Activated CD4-positive, alpha-beta T cell treated with anti-CD3 and anti-CD28 coated beads, Interleukin-2, amount 50 U/mL, for 1 hour (primary cell): Measurements from ENCODE around the gene GDF10.

Experiments
- DNase-seq: peaks from one replicate; pipeline ENCODE4 v3.0.0-alpha.2; 2020

GDF10 gene

GRCh38 chr10:47317251-47317650 is 17.3 kb downstream of the GDF10 start:
- DNase-seq = no peak

DNA sequence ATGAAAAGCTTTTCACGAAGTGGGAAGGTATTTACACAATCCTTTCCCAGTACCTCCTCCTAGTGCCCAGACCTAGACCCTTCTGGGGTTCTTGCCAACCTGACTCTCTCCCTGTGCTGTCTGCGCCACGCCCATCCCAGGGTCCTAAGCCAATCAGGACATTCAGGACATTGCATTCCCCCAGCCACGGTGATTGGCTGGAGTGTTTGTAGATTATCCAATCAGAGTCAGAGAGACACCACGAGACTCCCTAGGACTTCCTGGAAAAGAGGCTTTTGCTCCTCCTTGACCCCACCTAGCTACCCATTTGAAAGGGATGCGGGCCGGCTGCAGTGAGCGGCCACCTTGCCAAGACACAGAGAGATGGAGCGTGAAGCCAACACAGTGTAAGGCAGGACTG is 18.7 kb downstream of the GDF10 start:
- DNase-seq = no peak

DNA sequence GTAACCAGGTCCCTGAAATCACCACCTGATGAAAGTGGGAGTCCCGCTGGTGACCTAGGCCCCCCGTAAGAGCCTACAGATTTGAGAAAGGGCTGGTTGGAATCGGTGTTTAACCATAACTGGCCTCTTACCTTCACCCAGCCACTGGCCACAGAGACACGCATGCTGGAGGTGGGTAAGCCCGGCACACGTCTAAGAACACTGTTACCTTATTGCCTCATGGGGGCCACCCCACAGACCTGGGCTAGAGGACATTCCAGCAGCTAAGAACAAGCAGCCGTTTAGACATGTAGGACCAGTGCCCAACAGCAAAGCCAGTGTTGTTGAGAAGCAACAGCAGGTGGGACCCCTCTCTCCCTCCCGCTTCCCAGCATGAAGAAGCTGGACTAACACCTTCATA is 19.8 kb downstream of the GDF10 start:
- no peak for DNase-seq

GRCh38 chr10:47320812-47321211 is 20.8 kb downstream of the GDF10 start:
- no peak for DNase-seq

GRCh38 chr10:47321521-47322195 is 21.7 kb downstream of the GDF10 start:
- no peak for DNase-seq

GRCh38 chr10:47322300-47323061 is 22.5 kb downstream of the GDF10 start, which contains the start of gene GDF2:
Gene GDF2 (plus strand): TSS chr10:47322454. CDS start chr10:47322669, 215 bp downstream.
- no peak for DNase-seq

DNA sequence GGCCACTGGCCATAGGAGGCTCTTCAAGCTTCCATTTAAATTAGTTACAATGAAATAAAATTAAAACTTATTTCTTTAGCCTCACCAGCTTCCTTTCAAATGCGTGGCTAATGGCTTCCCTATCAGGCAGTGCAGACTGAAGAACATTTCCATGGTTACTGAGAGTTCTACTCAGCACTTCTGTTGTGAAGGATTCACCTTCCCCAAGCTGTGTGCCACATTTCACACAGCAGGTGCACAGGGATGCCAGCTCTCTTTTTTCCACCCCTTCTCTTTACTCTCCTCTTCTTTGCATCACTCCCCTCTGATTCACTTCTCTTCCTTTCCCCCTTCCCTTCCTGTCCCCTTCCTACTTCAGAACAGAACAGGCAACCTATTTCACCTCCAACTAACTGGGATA is 23.1 kb downstream of the GDF10 start:
- no peak for DNase-seq

GRCh38 chr10:47323636-47324296 is 23.8 kb downstream of the GDF10 start:
- DNase-seq = no peak

- no peak for DNase-seq
These were observed 25.6 kb downstream of the GDF10 start for GRCh38 chr10:47325303-47326291.

GRCh38 chr10:47326306-47326926 is 26.4 kb downstream of the GDF10 start:
- DNase-seq = no peak

DNA sequence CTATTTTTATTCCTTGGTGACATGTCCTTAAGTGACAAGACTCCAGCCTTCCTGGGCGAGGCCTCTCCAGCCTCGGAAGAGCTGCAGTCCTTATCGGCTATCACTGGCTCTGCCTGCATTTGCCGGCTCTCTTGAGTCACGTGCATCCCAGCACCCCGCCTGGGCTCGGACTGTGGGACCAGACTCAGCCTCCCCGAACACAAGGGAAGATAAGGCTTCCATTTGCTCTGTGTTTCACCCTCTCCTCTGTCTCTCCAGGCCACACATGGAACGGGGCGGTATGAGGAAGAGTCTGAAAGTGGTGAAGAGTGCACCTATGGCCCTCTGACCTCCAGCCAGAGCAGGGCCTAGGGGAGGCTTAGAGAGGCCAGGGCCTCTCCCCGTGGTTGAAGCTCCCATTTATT is 26.9 kb downstream of the GDF10 start:
- DNase-seq = no peak

DNA sequence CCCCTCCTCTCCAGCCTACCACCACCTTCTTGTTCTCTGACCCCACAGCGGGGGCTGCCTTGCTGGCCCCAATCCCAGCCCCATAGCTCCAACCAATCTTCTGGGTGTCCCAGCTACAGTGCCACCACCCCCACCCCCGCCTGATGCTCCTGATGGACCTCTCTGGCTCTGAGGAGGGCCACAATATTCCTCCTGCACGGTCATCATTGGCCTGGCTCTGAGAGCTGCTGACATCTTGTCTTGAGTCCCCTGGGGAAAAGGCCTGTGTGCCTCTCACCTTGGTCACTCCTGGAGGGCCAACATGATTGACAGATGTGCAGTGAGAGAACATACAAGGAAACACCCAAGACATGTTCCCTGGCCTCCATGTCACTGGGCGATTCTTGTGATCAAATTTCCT is 29.9 kb downstream of the GDF10 start:
- no peak for DNase-seq

GRCh38 chr10:47330366-47330765 is 30.4 kb downstream of the GDF10 start:
- DNase-seq = no peak

GRCh38 chr10:47330804-47331203 is 30.8 kb downstream of the GDF10 start:
- no peak for DNase-seq

DNA sequence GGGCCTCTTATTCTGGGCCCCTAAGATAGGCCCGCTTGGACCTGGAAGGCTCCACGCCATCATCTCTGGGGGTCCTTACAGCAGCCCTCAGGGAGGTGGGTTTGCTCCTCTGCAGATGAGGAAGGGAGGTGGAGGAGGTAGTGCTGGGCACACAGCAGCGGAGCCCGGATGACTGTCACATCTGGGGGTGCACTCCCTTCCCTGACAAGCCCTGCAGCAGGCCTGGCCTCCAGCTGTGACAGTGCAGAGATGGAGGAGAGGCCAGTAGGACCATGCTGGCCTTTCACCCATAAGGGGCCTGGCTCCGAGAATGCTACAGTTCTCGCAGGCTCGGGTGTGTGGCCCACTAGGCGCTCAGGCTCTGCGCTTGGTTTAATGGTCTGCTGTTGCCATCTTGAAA is 31.5 kb downstream of the GDF10 start:
- no peak for DNase-seq

DNA sequence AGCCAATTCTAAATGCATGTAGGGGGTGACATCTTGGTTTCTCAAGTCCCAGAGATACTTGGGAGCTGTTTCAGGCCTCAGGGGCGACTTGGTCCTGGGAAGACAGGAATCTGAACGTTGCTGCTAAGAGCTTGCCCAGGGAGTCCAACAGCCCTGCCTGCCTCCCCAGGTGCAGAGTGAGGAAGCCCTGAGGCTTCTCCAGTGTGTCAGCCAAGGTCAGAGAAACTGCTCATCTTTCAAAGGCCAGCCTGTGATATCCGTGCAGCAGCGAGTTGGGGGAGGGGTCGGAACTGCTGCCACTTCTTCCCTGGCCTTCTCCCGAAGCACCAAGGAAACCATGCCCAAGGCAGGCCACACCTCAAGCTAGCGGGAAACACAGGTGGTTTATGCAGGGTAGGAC is 32.0 kb downstream of the GDF10 start:
- no peak for DNase-seq

- no peak for DNase-seq
These were observed 32.4 kb downstream of the GDF10 start for GRCh38 chr10:47332371-47332770.

DNA sequence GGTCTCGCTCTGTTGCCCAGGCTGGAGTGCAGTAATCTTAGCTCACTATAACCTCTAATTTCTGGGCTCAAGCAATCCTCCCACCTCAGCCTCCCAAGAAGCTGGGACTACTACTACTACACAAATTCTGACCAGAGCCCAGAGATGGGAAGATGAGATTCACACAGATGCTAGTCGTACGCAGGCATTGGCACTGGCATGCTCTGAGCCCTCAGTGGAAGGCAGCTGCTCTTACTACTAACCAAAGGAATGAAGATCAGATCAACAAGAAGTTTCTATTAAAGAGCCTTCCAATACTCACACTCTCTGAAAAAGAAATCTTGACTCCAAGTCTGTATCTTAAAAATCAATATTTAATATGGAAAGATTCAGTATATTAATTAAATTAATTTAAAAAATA is 32.9 kb downstream of the GDF10 start:
- DNase-seq = no peak

DNA sequence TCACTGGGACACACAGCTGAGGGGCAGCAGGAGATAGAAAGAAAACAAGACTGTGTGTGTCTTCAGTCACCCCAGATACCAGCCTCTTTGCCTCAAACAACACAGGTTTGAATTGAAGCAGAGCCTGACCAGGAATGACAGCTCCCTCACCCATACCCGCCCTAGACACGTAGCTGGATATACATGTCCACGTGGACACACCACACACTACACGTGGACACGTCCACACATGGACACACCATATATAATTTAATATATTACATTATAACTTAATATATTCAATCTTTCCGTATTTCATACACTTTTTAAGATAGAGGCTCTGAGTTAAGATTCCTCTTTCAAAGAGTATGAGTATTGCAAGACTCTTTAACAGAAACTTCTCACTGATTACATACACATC is 33.5 kb downstream of the GDF10 start:
- no peak for DNase-seq

GRCh38 chr10:47334466-47335295 is 34.7 kb downstream of the GDF10 start:
- no peak for DNase-seq

- DNase-seq = no peak
These were observed 35.9 kb downstream of the GDF10 start for GRCh38 chr10:47335906-47336305.
